Mucosa of descending colon (tissue), 3 donors: ENCODE data around the gene NACA2. TPM values are rescaled to one million over a fixed set of nuclear protein-coding genes. Genes with fewer than 3 reads are reported as not detected.

Source experiments
- ATAC-seq: fragments of 200-7000 bp; cut with Tn5 transposase; one replicate; pipeline ENCODE4 v1.9.1; 2020; ENCODE audit warnings: mild to moderate bottlenecking, moderate library complexity
- DNase-seq, 3 donors: peaks; one replicate each; pipeline ENCODE4 v3.0.0-alpha.2; 2020
- H3K36me3 ChIP-seq: fragments of 200-600 bp; one replicate; pipeline ENCODE4 v1.8.0; 2021; ENCODE audit warnings: low read depth, mild to moderate bottlenecking
- H3K4me1 ChIP-seq: fragments of 200-600 bp; one replicate; pipeline ENCODE4 v1.8.0; 2021; ENCODE audit warnings: low read depth, mild to moderate bottlenecking
- H3K4me3 ChIP-seq: fragments of 200-600 bp; one replicate; pipeline ENCODE4 v1.8.0; 2021; ENCODE audit warnings: mild to moderate bottlenecking
- H3K9me3 ChIP-seq: fragments of 200-600 bp; one replicate; pipeline ENCODE4 v1.8.0; 2021; ENCODE audit warnings: mild to moderate bottlenecking
- intact Hi-C, 2 donors: fragments of 100-400 bp; cut with DNase I in 1 of 2; cut with micrococcal nuclease in 1 of 2; formaldehyde crosslinking; loops; one replicate each; pipeline versions ENCODE4 v1.11.0 to v1.11.1; 2022; cut with DNase I, micrococcal nuclease
- long read RNA-seq, 2 donors: library from polyadenylated mRNA; unstranded; transcript quantifications; one replicate each; pipeline ENCODE4 v2.0.0, GENCODE V29; 2019 to 2021
- total RNA-seq, 3 donors: library from RNA; stranded (reverse); fragmentation: NEBNext Ultra II Directional in 2 of 3; extraction: Animal tissue kit (Norgen Biotek cat#: 25700) in 2 of 3; gene quantifications; one replicate each; pipeline versions ENCODE4 v1.2.1 to v1.2.4, GENCODE V29; 2021 to 2023
- TF ChIP-seq, protein P1 (sequence below): fragments of 200-600 bp; IDR thresholded peaks from one replicate; pipeline ENCODE4 v1.8.0; 2022; ENCODE audit warnings: antibody characterized with exemption, mild to moderate bottlenecking
- donor health status: DM: no; HTN: no; CAD: no; lungs with moderate emphysema.
- donor health status: DM: no; HTN: no; CAD: no.
- donor health status: DM: no; HTN: yes; CAD: no.

The NACA2 gene
- total RNA-seq: not detected
- long read RNA-seq, donor 1: 0 reads
- long read RNA-seq, donor 2: 0 reads

DNA sequence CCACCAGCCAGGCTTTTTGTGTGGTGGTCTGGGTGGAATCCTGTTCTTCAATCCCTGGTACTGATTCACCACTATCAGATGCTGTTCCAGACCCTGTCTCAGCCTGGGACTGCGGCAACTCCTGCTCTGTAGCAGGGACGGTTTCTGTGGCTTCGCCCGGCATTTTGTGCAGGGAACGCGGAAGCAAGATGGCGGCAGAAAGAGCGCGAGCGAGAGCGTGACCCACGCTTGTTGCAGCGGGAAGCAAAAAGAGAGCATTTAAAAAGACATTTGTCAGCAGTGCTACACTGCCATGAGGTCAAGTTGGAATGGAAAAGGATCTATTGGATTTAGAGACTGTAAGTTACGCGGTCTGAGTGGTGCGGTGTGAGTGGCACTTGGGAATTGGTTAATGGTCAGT lies at the start of gene NACA2:
Gene NACA2, minus strand, starts transcription at position 202 of the 400 bp plus-strand sequence. Its CDS starts 39 bp downstream, at position 163.
- no peaks in the 10 kb centered on the region for H3K36me3 ChIP-seq
- TF ChIP-seq, protein P1, sequence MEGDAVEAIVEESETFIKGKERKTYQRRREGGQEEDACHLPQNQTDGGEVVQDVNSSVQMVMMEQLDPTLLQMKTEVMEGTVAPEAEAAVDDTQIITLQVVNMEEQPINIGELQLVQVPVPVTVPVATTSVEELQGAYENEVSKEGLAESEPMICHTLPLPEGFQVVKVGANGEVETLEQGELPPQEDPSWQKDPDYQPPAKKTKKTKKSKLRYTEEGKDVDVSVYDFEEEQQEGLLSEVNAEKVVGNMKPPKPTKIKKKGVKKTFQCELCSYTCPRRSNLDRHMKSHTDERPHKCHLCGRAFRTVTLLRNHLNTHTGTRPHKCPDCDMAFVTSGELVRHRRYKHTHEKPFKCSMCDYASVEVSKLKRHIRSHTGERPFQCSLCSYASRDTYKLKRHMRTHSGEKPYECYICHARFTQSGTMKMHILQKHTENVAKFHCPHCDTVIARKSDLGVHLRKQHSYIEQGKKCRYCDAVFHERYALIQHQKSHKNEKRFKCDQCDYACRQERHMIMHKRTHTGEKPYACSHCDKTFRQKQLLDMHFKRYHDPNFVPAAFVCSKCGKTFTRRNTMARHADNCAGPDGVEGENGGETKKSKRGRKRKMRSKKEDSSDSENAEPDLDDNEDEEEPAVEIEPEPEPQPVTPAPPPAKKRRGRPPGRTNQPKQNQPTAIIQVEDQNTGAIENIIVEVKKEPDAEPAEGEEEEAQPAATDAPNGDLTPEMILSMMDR: no peak
- intact Hi-C loops: no loop called here
- no peaks in the 10 kb centered on the region for H3K9me3 ChIP-seq
- H3K4me1 ChIP-seq: no peaks in the 10 kb centered on the region
- ATAC-seq (no peak), DNase-seq (no peak)
- H3K4me3 ChIP-seq: no peak within 1 kb of the TSS

DNA sequence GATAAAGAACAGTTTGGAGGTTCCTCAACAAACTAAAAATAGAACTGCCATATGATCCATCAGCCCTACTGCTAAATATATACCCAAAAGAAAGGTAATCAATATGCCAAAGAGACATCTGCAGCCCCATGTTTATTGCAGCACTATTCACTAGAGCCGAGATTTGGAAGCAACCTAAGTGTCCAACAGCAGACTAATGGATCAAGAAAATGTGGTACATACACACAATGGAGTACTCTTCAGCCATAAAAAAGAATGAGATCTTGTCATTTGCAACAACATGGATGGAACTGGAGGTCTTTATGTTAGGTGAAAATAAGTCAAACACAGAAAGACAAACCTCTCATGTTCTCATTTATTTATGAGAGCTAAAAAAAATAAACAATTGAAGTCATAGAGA lies 48.8 kb upstream of the NACA2 start:
- Histone ChIP-seq H3K4me1 (no peaks in the 10 kb centered on the region), H3K4me3 (no peak overlapping the region), H3K36me3 (no peaks in the 10 kb centered on the region), H3K9me3 (no peaks in the 10 kb centered on the region)
- ATAC-seq (no peak), DNase-seq (no peak)
- intact Hi-C loops: loop anchor here in 1 of 2 donors (10.0 kb wide), 1 partner anchor 195 kb away; no protein-coding TSS in a partner anchor
- TF ChIP-seq, protein P1: no peak

DNA sequence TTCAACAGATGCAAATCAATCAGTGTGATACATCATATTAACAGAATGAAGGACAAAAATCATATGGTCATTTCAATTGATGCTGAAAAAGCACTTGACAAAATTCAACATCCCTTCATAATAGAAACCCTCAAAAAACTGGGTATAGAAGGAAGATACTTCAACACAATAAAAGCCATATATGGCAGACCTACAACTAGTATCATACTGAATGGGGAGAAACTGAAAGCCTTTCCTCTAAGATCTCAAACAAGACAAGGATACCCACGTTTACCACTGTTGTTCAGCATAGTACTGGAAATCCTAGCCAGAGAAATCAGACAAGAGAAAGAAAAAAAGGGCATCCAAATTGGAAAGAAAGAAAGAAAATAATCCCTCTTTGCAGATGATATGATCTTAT lies 47.1 kb upstream of the NACA2 start:
- intact Hi-C loops: loop anchor here in 1 of 2 donors (10.0 kb wide), 1 partner anchor 197 kb away; no protein-coding TSS in a partner anchor

DNA sequence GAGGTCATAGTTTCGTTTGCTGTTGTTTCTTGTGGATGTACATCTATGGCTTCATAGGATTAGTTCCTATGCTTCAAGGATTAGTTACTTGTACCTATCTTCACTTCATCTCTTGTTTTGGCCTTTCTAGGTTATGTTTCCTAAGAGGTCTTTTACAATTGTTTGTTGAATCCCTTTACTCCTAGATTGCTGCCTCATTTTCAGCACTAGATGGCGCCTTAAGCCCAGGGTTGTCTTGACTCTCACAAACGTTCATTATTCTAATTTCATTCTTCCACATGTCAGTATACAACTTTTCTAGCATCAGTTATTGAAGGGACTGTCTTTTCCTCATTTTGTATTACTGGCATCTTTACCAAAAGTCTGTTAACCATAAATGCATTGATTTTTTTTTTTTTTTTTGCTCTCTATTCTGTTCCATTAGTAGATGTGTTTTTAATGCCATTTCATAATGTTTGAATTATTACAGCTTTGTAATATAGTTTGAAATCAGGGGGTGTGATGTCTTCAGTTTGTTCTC lies 45.0 kb upstream of the NACA2 start:
- Histone ChIP-seq H3K4me3 (no peak overlapping the region), H3K36me3 (no peaks in the 10 kb centered on the region), H3K9me3 (no peaks in the 10 kb centered on the region), H3K4me1 (no peaks in the 10 kb centered on the region)
- TF ChIP-seq, protein P1: no peak
- DNase-seq: peak in 2 of 3 donors; percentile 20 to 75
- intact Hi-C loops: loop anchor here in 1 of 2 donors (10.0 kb wide), 1 partner anchor 199 kb away; no protein-coding TSS in a partner anchor
- ATAC-seq: peak; percentile 48

More for the DNA sequence above, 47.1 kb upstream of the NACA2 start:
- Histone ChIP-seq H3K4me3 (no peak overlapping the region), H3K9me3 (no peaks in the 10 kb centered on the region), H3K36me3 (no peaks in the 10 kb centered on the region), H3K4me1 (no peaks in the 10 kb centered on the region)
- TF ChIP-seq, protein P1: no peak
- ATAC-seq: no peak
- no peak for DNase-seq

DNA sequence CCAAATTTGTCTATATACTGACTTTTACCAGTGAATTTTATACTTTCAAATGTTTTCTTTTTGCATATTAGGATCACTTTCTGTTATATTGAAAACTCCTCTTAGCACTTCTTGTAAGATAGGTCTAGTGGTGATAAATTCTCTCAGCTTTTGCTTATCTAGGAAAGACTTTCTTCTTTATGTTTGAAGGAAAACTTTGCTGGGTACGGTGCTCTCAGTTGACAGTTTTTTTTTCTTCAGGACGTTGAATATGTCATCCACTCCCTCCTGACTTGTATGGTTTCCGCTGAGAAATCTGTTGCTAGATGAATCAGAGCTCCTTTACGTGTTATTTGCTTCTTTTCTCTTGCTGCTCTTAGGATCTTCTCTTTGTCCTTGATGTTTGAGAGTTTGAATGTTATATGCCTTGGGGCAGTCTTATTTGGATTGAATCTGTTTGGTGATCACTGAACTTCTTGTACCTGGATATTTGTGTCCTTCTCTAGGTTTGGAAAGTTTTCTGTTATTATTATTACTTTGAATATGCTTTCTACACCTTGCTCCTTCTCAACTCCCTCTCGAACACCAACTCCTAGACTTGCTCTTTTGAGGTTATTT lies 44.0 kb upstream of the NACA2 start:
- DNase-seq: no peak
- ATAC-seq: no peak
- no peak overlapping the region for H3K4me3 ChIP-seq
- TF ChIP-seq, protein P1: no peak
- intact Hi-C loops: loop anchor here in 1 of 2 donors (10.0 kb wide), 1 partner anchor 200 kb away; no protein-coding TSS in a partner anchor
- H3K9me3 ChIP-seq: no peaks in the 10 kb centered on the region
- H3K36me3 ChIP-seq: no peaks in the 10 kb centered on the region
- H3K4me1 ChIP-seq: no peaks in the 10 kb centered on the region
